Ovary (tissue), 3 donors: ENCODE data around the gene DDX6.

Experiments
- CTCF ChIP-seq, 3 donors: fragments of 450-650 bp in 2 of 3; fragments of 200-600 bp in 1 of 3; IDR thresholded peaks; one replicate each; pipeline versions ENCODE4 v1.5.1 to v1.8.0; 2016 to 2022; ENCODE audit warnings: antibody characterized with exemption in 3 of 3, mild to moderate bottlenecking in 1 of 3
- POLR2A ChIP-seq: fragments of 450-650 bp; IDR thresholded peaks from one replicate; pipeline ENCODE4 v1.6.1; 2017; ENCODE audit warnings: antibody characterized with exemption, mild to moderate bottlenecking, moderate library complexity
- donor health status: DM: no; HTN: no; CAD: no.

DNA sequence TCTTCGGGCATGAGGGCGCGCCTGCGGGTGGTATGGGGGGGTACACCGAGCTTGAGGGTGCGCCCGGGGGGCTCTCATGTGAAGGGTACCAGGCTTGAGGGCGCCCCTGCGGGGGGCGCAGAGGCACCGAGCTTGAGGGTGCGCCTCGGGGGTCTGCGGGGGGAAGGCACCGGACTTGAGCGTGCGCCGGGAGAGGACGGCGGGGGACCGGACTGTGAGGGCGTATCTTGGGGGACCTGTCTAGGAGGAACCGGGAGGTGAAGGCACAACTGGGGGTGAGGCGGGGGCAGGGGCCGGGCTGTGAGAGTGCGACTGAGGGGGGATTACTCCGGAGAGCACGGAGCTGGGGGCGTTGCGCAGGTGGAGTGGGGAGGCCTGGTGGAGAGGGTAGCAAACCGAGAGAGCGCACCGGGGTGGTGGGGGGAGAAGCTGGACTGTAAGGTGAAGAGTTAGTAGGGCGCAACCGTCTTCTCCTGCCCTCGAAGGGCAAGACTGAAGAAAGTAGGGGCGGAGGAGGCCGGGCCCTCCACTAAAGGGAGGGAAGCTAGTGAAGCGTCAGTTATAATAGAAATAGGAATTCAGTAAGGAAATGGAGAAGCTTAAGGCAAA lies 1.1 kb upstream of the DDX6 start:
- TF ChIP-seq CTCF (IDR thresholded peaks at IDR 0.05) (no peak), POLR2A (no peak)
